DND-41 (cell line): ENCODE results near the gene MEGF8.

Experiments used
- CTCF ChIP-seq: IDR thresholded peaks from 2 replicates; pipeline ENCODE4 v1.5.1; 2012; ENCODE audit warnings: borderline replicate concordance, low read length, moderate library complexity, mild to moderate bottlenecking; ENCODE audit not compliant: poor library complexity, severe bottlenecking; ENCODE audit errors: extremely low read depth
- EZH2 ChIP-seq: IDR thresholded peaks from 3 replicates; pipeline ENCODE4 v1.6.1; 2012; ENCODE audit warnings: borderline replicate concordance, low read depth, mild to moderate bottlenecking, moderate library complexity, low read length, inconsistent platforms; ENCODE audit not compliant: severe bottlenecking

GRCh38 chr19:42411581-42412178 lies 86.2 kb downstream of the MEGF8 start:
- no peak for TF ChIP-seq CTCF
- no peak for TF ChIP-seq EZH2
